H1 (cell line): ENCODE results near the gene H6PD. TPM values are rescaled to one million over a fixed set of nuclear protein-coding genes. Genes with fewer than 3 reads are reported as not detected.

Experiments
- CTCF ChIA-PET: fragments of 300-600 bp; sonication (Branson Sonifier 250); formaldehyde crosslinking; loops from one replicate; lab custom pipeline; 2021; ENCODE audit not compliant: partially characterized antibody; lab: Charles Lee
- POLR2A ChIA-PET: fragments of 300-600 bp; sonication (Branson Sonifier 250); formaldehyde crosslinking; loops from one replicate; lab custom pipeline; 2021; ENCODE audit warnings: inconsistent platforms; ENCODE audit not compliant: partially characterized antibody; lab: Charles Lee
- DNase-seq, 2 experiments: peaks; one replicate each; pipeline versions ENCODE4 v3.0.0 to v3.0.0-alpha.2; 2010 to 2022; ENCODE audit warnings: low spot score in 2 of 2, low read depth in 1 of 2, mixed read lengths in 1 of 2
- FAIRE-seq: peaks from 2 replicates; lab custom pipeline; 2011; peaks lifted over from hg19 to GRCh38; lab: Jason Lieb, UNC
- H2AFZ ChIP-seq: 2 replicates; pipeline ENCODE4 v1.8.1; 2012; ENCODE audit warnings: low read length, inconsistent platforms
- H2AK5ac ChIP-seq: 2 replicates; pipeline ENCODE4 v1.6.1; 2013; ENCODE audit warnings: low read depth, low read length
- H2BK120ac ChIP-seq: replicated peaks from 2 replicates; pipeline ENCODE3; 2013; ENCODE audit warnings: low read depth, low read length, inconsistent platforms
- H2BK12ac ChIP-seq: 2 replicates; pipeline ENCODE4 v1.6.1; 2013; ENCODE audit warnings: low read depth, low read length
- H2BK15ac ChIP-seq: 2 replicates; pipeline ENCODE4 v1.6.1; 2013; ENCODE audit warnings: low read length
- H2BK20ac ChIP-seq: 2 replicates; pipeline ENCODE4 v1.6.1; 2013; ENCODE audit warnings: low read length
- H2BK5ac ChIP-seq: 2 replicates; pipeline ENCODE4 v1.6.1; 2013; ENCODE audit warnings: low read depth, low read length
- H3K14ac ChIP-seq: 2 replicates; pipeline ENCODE4 v1.6.1; 2013; ENCODE audit warnings: inconsistent platforms; ENCODE audit not compliant: insufficient read length
- H3K18ac ChIP-seq: 2 replicates; pipeline ENCODE4 v1.6.1; 2013; ENCODE audit warnings: low read length; ENCODE audit errors: extremely low read depth
- H3K23ac ChIP-seq: 2 replicates; pipeline ENCODE4 v1.6.1; 2013; ENCODE audit warnings: inconsistent platforms; ENCODE audit not compliant: insufficient read length
- H3K23me2 ChIP-seq: 2 replicates; pipeline ENCODE4 v1.6.1; 2013; ENCODE audit warnings: low read depth, low read length
- H3K27ac ChIP-seq: 2 replicates; pipeline ENCODE4 v1.6.1; 2011; ENCODE audit warnings: low read depth, low read length, inconsistent platforms
- H3K27me3 ChIP-seq, 4 experiments: replicated peaks in 1 of 4; 1 replicate in 1 of 4; 2 replicates in 3 of 4; pipeline versions ENCODE4 v1.6.1 to v1.8.1; 2011 to 2013; ENCODE audit warnings: low read length in 3 of 4, mild to moderate bottlenecking in 3 of 4, inconsistent platforms in 2 of 4, mixed read lengths in 2 of 4, moderate library complexity in 1 of 4; ENCODE audit not compliant: control insufficient read depth in 3 of 4, insufficient read depth in 3 of 4; ENCODE audit errors: extremely low read depth in 1 of 4
- H3K36me3 ChIP-seq, 4 experiments: 2 replicates each; pipeline versions ENCODE4 v1.6.1 to v1.8.1; 2011 to 2013; ENCODE audit warnings: mild to moderate bottlenecking in 4 of 4, low read length in 3 of 4, moderate library complexity in 2 of 4, control low read depth in 1 of 4, inconsistent platforms in 1 of 4; ENCODE audit not compliant: insufficient read depth in 4 of 4, control insufficient read depth in 2 of 4
- H3K4ac ChIP-seq: replicated peaks from 2 replicates; pipeline ENCODE3; 2013; ENCODE audit warnings: low read length, low read depth, mixed read lengths, inconsistent platforms; ENCODE audit not compliant: insufficient read length
- H3K4me1 ChIP-seq, 4 experiments: replicated peaks in 1 of 4; 1 replicate in 1 of 4; 2 replicates in 3 of 4; pipeline versions ENCODE4 v1.6.1 to v1.8.1; 2011 to 2013; ENCODE audit warnings: low read length in 3 of 4, inconsistent platforms in 2 of 4, mixed read lengths in 1 of 4; ENCODE audit not compliant: insufficient read depth in 4 of 4, control insufficient read depth in 3 of 4
- H3K4me2 ChIP-seq, 2 experiments: 2 replicates each; pipeline versions ENCODE4 v1.6.1 to v1.8.1; 2011 to 2013; ENCODE audit warnings: low read depth in 2 of 2, low read length in 2 of 2, control low read depth in 1 of 2, inconsistent platforms in 1 of 2, mild to moderate bottlenecking in 1 of 2; ENCODE audit not compliant: insufficient read depth in 1 of 2
- H3K4me3 ChIP-seq, 4 experiments: fragments of 200-600, 300-600 bp in 1 of 4; sonication (generic), shearing (Covaris generic), sonication (Bioruptor Twin) in 1 of 4; 2 replicates each; pipeline versions ENCODE4 v1.5.1 to v1.8.1; 2011 to 2016; ENCODE audit warnings: low read length in 4 of 4, low read depth in 3 of 4, control low read depth in 2 of 4, inconsistent platforms in 2 of 4, mild to moderate bottlenecking in 2 of 4, mixed read lengths in 1 of 4, moderate library complexity in 1 of 4; ENCODE audit not compliant: insufficient read depth in 2 of 4; ENCODE audit errors: extremely low read depth in 1 of 4
- H3K56ac ChIP-seq: replicated peaks from 2 replicates; pipeline ENCODE3; 2013; ENCODE audit warnings: low read depth, mild to moderate bottlenecking, mixed read lengths, low read length, inconsistent platforms; ENCODE audit not compliant: insufficient read length
- H3K79me1 ChIP-seq: 2 replicates; pipeline ENCODE4 v1.6.1; 2013; ENCODE audit warnings: low read depth, low read length, control low read depth
- H3K79me2 ChIP-seq, 2 experiments: 2 replicates each; pipeline versions ENCODE4 v1.6.1 to v1.8.1; 2012 to 2013; ENCODE audit warnings: low read length in 2 of 2, mild to moderate bottlenecking in 2 of 2, inconsistent platforms in 1 of 2; ENCODE audit not compliant: insufficient read depth in 2 of 2, control insufficient read depth in 1 of 2
- H3K9ac ChIP-seq, 4 experiments: replicated peaks in 1 of 4; 1 replicate in 1 of 4; 2 replicates in 3 of 4; pipeline versions ENCODE4 v1.6.1 to v1.8.1; 2011 to 2013; ENCODE audit warnings: low read depth in 3 of 4, low read length in 3 of 4, control low read depth in 2 of 4, mild to moderate bottlenecking in 2 of 4, moderate library complexity in 2 of 4, inconsistent platforms in 1 of 4; ENCODE audit errors: extremely low read depth in 1 of 4
- H3K9me3 ChIP-seq, 2 experiments: 2 replicates each; pipeline versions ENCODE4 v1.6.1 to v1.8.1; 2012 to 2013; ENCODE audit warnings: mild to moderate bottlenecking in 2 of 2, moderate library complexity in 2 of 2, control low read depth in 1 of 2, inconsistent platforms in 1 of 2, low read depth in 1 of 2, low read length in 1 of 2, mixed read lengths in 1 of 2; ENCODE audit not compliant: insufficient read depth in 2 of 2
- H4K20me1 ChIP-seq, 2 experiments: replicated peaks in 1 of 2; 2 replicates each; pipeline versions ENCODE3 to v1.8.1; 2011 to 2013; ENCODE audit warnings: inconsistent platforms in 2 of 2, low read length in 2 of 2, mild to moderate bottlenecking in 1 of 2; ENCODE audit not compliant: insufficient read depth in 2 of 2, control insufficient read depth in 1 of 2
- H4K5ac ChIP-seq: 2 replicates; pipeline ENCODE4 v1.6.1; 2013; ENCODE audit warnings: low read length, low read depth, mixed read lengths, inconsistent platforms; ENCODE audit not compliant: insufficient read length
- H4K8ac ChIP-seq: 2 replicates; pipeline ENCODE4 v1.8.0; 2013; ENCODE audit warnings: mild to moderate bottlenecking, moderate library complexity, low read length, inconsistent platforms; ENCODE audit not compliant: insufficient read depth; ENCODE audit errors: extremely low read depth
- H4K91ac ChIP-seq: replicated peaks from 2 replicates; pipeline ENCODE3; 2013; ENCODE audit warnings: low read length, mixed read lengths, inconsistent platforms; ENCODE audit not compliant: insufficient read length
- BRCA1 ChIP-seq: IDR thresholded peaks from 2 replicates; pipeline ENCODE4 v1.6.1; 2012; ENCODE audit warnings: low read depth, low read length, improper control_type of control experiment
- CBX8 ChIP-seq: fragments of 300-800, 300-1000 bp; sonication (generic); IDR thresholded peaks from 2 replicates; pipeline ENCODE4 v1.7.1; 2016; ENCODE audit warnings: low read depth, low read length, borderline replicate concordance
- EP300 ChIP-seq, 2 experiments: IDR thresholded peaks; 1 replicate in 1 of 2; 2 replicates in 1 of 2; pipeline ENCODE4 v1.6.1; 2011 to 2012; ENCODE audit warnings: low read depth in 2 of 2, low read length in 2 of 2, mild to moderate bottlenecking in 2 of 2, borderline replicate concordance in 1 of 2, inconsistent platforms in 1 of 2, moderate library complexity in 1 of 2
- KDM1A ChIP-seq: fragments of 200-600, 300-600 bp; sonication (generic); IDR thresholded peaks from 2 replicates; pipeline ENCODE4 v1.7.1; 2016; ENCODE audit warnings: mild to moderate bottlenecking, low read length, borderline replicate concordance
- NANOG ChIP-seq: IDR thresholded peaks from 2 replicates; pipeline ENCODE4 v1.6.1; 2011; ENCODE audit warnings: low read length, low read depth, mild to moderate bottlenecking, inconsistent platforms; ENCODE audit not compliant: insufficient read depth, poor library complexity, severe bottlenecking
- POLR2A ChIP-seq, 2 experiments: IDR thresholded peaks; 1 replicate in 1 of 2; 2 replicates in 1 of 2; pipeline ENCODE4 v1.6.1; 2011; ENCODE audit warnings: low read depth in 2 of 2, low read length in 2 of 2, mild to moderate bottlenecking in 2 of 2; ENCODE audit errors: control extremely low read depth in 1 of 2
- RBBP5 ChIP-seq: IDR thresholded peaks from 2 replicates; pipeline ENCODE4 v1.7.1; 2012; ENCODE audit warnings: low read depth, mild to moderate bottlenecking, inconsistent platforms, low read length, moderate library complexity, borderline replicate concordance
- RXRA ChIP-seq: IDR thresholded peaks from 2 replicates; pipeline ENCODE4 v1.6.1; 2011; ENCODE audit warnings: low read depth, mild to moderate bottlenecking, low read length, moderate library complexity; ENCODE audit not compliant: insufficient read depth
- SP1 ChIP-seq: IDR thresholded peaks from 2 replicates; pipeline ENCODE4 v1.6.1; 2011; ENCODE audit warnings: low read depth, low read length
- SP2 ChIP-seq: IDR thresholded peaks from 2 replicates; pipeline ENCODE4 v1.6.1; 2012; ENCODE audit warnings: mild to moderate bottlenecking, low read length, inconsistent platforms
- TAF1 ChIP-seq: IDR thresholded peaks from 2 replicates; pipeline ENCODE4 v1.6.1; 2011; ENCODE audit warnings: mild to moderate bottlenecking, low read depth, low read length
- TAF7 ChIP-seq: optimal IDR thresholded peaks from 2 replicates; pipeline ENCODE3; 2011; ENCODE audit warnings: low read depth, mild to moderate bottlenecking, inconsistent platforms, low read length, moderate library complexity, borderline replicate concordance
- TCF12 ChIP-seq: IDR thresholded peaks from 2 replicates; pipeline ENCODE4 v1.6.1; 2011; ENCODE audit warnings: low read depth, mild to moderate bottlenecking, low read length
- TEAD4 ChIP-seq: IDR thresholded peaks from 2 replicates; pipeline ENCODE4 v1.6.1; 2012; ENCODE audit warnings: low read depth, low read length, inconsistent platforms, mixed read lengths
- ZNF274 ChIP-seq: IDR thresholded peaks from 2 replicates; pipeline ENCODE4 v1.7.0; 2012; ENCODE audit warnings: low read length, borderline replicate concordance; ENCODE audit errors: extremely low read depth
- WGBS, 2 experiments: shearing (Covaris generic) in 1 of 2; methylation state at CpG; one replicate each; pipeline versions ENCODE4 v1.1.6 to v1.1.7; 2013 to 2015; ENCODE audit warnings: low lambda C conversion rate in 2 of 2, mixed read lengths in 2 of 2, inconsistent platforms in 1 of 2, low coverage in 1 of 2, missing lambda C conversion rate in 1 of 2; ENCODE audit not compliant: insufficient replicate concordance in 2 of 2, insufficient coverage in 1 of 2, insufficient read length in 1 of 2; ENCODE audit errors: extremely low coverage in 1 of 2, missing lambda C conversion rate in 1 of 2; 5-methylcytosine and 5-hydroxymethylcytosine counted together
- polyA plus RNA-seq, 7 experiments: library from polyadenylated mRNA; depleted of rRNA in 3 of 7; stranded (reverse) in 5 of 7; unstranded in 2 of 7; fragments of >200 nt in 5 of 7; fragments of 200-250 nt in 2 of 7; gene quantifications; 1 replicate in 5 of 7; 2 replicates in 1 of 7; 4 replicates in 1 of 7; pipeline versions ENCODE4 v1.2.1 to v1.2.3, GENCODE V29; 2011 to 2013; ENCODE audit warnings: missing spikeins in 2 of 7, mixed read lengths in 2 of 7
- total RNA-seq: library from RNA; stranded (reverse); fragmentation: NEBNext Ultra II Directional; extraction: Animal tissue kit (Norgen Biotek cat#: 25700); gene quantifications from 2 replicates; pipeline ENCODE4 v1.2.1, GENCODE V29; 2021

The H6PD gene
- total and polyA plus RNA-seq, 2 of the 8 experiments (the other 6 are each of a cell fraction or from before 2014, with no cell fraction given), result 3.6 to 3.8 TPM

DNA sequence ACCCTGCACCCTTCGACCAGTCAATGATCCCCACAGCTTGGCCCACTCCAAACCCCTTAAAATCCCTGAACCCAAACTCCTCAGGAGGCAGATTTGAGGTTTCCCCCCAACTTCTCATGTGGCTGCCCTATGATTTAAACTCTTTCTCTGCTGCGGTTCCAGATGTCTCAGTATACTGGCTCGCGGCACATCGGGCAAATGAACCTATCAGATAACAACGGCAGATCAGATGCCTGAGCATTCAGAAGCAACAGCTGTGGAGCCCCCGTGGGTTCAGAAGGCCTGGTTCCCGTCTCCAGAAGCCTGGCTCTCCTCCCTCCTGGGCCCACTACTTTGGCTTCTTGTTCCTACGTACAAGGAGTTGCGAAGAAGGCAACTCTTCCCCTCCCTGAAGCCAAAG, 43.3 kb upstream of the H6PD start:
- Histone ChIP-seq H3K4me3 (no peak overlapping the region), H3K79me1 (no peaks in the 10 kb centered on the region), H3K9me3 (no peaks in the 10 kb centered on the region), H2BK12ac (no peak overlapping the region), H4K20me1 (no peaks in the 10 kb centered on the region), H2BK120ac (no peak overlapping the region), H4K91ac (no peak overlapping the region), H3K23me2 (no peaks in the 10 kb centered on the region), H3K4me2 (no peak overlapping the region), H3K9ac (no peak overlapping the region), H4K5ac (no peak overlapping the region), H2AK5ac (no peak overlapping the region), H3K4me1 (peaks cover 0 to 2% (median 0%) of the 10 kb centered on the region in 4 experiments; a peak in 1 of 7 replicates), H2BK15ac (no peak overlapping the region), H3K14ac (no peak overlapping the region), H3K79me2 (no peaks in the 10 kb centered on the region), H3K4ac (no peak overlapping the region), H3K23ac (no peak overlapping the region), H3K56ac (no peak overlapping the region), H3K27ac (no peak overlapping the region), H3K27me3 (no peaks in the 10 kb centered on the region), H2BK20ac (no peak overlapping the region), H4K8ac (no peak overlapping the region), H3K18ac (no peak overlapping the region), H2BK5ac (no peak overlapping the region), H3K36me3 (no peaks in the 10 kb centered on the region), H2AFZ (no peak overlapping the region)
- WGBS, 2 experiments, result 92% methylated on average over 10 of the region's 10 CpGs; no CpG with 5 or more reads in 1 of the 2 experiments
- ChIA-PET POLR2A (no interaction called here), CTCF (interaction anchor here (0.9 to 1.6 kb wide), 3 partner anchors 9 to 20 kb away, joined by 3 to 6 read pairs (median 3); no protein-coding TSS in a partner anchor)
- no peak for DNase-seq
- no peak for FAIRE-seq
- TF ChIP-seq ZNF274, result no peak
- TF ChIP-seq TAF7, result no peak
- no peak for TF ChIP-seq KDM1A
- no peak for TF ChIP-seq RBBP5
- TF ChIP-seq NANOG, result no peak
- TF ChIP-seq POLR2A (IDR thresholded peaks at IDR 0.05; ENCODE audit: control extremely low read depth in 1 of 2, low read depth in 2 of 2, low read length in 2 of 2), result no peak
- no peak for TF ChIP-seq SP1
- TF ChIP-seq CBX8, result no peak
- TF ChIP-seq TCF12, result no peak
- TF ChIP-seq TEAD4, result no peak
- no peak for TF ChIP-seq EP300 (IDR thresholded peaks at IDR 0.05; ENCODE audit: borderline replicate concordance in 1 of 2, low read depth in 2 of 2, low read length in 2 of 2)
- no peak for TF ChIP-seq SP2
- TF ChIP-seq TAF1, result no peak
- TF ChIP-seq BRCA1, result no peak
- TF ChIP-seq RXRA, result no peak
